Mesenteric fat pad (tissue), 1 donor: ENCODE results near the gene TFAP2A. TPM values are rescaled to one million over a fixed set of nuclear protein-coding genes. Genes with fewer than 3 reads are reported as not detected.

Experiments used
- DNase-seq: peaks from one replicate; pipeline ENCODE4 v3.0.0-alpha.2; 2020; ENCODE audit warnings: low spot score
- long read RNA-seq: library from polyadenylated mRNA; unstranded; transcript quantifications from one replicate; pipeline ENCODE4 v2.0.0, GENCODE V29; 2020
- total RNA-seq: library from RNA; stranded (reverse); fragmentation: NEBNext Ultra II Directional; extraction: Animal tissue kit (Norgen Biotek cat#: 25700); gene quantifications from one replicate; pipeline ENCODE4 v1.2.1, GENCODE V29; 2021
- donor health status: DM: yes; HTN: yes; CAD: no.

The TFAP2A gene
- total RNA-seq: 1.9 TPM
- long read RNA-seq, partial matches to known transcripts: 0 of 2 reads
- long read RNA-seq, other reads (novel, unspliced or antisense): 2 of 2 reads

- no peak for DNase-seq
These were observed at the start of gene TFAP2A for GRCh38 chr6:10414756-10415616. TFAP2A (minus strand) TSS chr6:10415074; CDS start chr6:10414991, 83 bp downstream.

GRCh38 chr6:10463491-10464481 lies 48.9 kb upstream of the TFAP2A start:
- DNase-seq: no peak

- DNase-seq: no peak
These were observed 48.2 kb upstream of the TFAP2A start for GRCh38 chr6:10463040-10463439.

DNA sequence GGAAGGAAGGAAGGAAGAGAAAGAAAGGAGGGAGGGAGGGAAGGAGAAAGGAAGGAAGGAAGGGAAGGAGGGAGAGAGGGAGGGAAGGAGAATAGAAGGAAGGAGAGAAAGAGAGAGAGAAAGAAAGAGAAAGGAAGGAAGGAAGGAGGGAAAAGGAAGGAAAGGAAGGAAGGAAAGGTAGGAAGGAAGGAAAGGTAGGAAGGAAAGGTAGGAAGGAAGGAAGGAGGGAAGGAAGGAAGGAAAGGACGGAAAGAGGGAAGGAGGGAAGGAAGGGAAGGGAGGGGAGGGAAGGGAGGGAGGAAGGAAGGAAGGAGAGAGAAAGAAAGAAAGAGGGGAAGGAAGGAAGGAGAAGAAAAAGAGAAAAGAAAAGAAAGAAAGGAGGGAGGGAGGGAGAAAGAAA lies 47.0 kb upstream of the TFAP2A start:
- DNase-seq: no peak

GRCh38 chr6:10460096-10460495 lies 45.2 kb upstream of the TFAP2A start:
- no peak for DNase-seq

- DNase-seq: no peak
These were observed 43.4 kb upstream of the TFAP2A start for GRCh38 chr6:10458287-10458686.

DNA sequence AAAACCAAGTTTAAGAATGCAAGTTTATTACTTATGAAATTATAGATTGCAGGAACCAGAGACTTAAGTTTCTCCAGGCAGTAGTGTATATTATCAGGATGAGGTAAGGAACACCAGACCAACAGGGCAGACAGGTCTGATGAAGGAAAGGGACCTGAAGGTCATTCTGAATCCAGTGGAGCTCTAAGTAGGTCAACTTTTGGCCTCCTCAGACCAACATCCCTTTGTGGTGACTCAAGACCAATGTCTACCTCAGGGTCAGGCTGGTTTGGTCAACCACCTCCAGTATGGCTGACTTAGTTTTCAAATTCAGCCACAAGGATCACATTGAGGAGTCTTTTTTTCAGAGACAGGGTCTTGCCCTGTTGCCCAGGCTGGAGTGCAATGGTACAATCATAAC lies 38.7 kb upstream of the TFAP2A start:
- DNase-seq: no peak

DNA sequence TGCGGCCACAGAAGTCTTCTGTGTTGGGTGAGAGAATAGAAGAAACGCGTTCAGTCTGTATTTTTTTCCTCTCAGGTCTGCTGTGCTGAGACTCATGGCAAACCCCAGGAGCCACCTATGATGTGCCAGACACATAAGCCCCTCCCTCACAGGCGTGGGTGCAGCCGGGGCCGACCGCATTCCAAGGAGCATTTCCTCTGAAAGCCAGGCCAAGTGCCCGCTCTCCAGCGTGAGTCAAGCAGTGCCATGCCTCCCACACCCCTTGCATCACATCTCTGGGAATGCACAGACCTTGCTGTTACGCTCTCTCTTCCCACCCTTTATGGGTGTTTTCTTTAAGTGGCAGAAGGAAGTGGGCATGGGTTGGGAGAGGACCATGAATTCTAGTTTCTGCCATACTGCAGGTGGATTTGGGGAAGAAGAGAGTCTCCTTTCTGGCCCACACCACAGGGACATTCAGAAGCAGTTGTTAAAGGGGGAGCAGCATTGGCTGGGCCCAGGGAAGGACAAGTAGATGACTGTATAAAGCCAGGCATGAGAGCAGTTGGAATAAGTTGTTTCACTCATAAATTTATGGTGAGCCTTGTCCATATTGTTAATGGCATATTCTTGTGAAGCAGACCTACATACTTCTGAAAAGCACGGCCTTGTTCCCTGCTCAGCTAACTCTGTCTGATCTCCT lies 37.1 kb upstream of the TFAP2A start:
- no peak for DNase-seq

DNA sequence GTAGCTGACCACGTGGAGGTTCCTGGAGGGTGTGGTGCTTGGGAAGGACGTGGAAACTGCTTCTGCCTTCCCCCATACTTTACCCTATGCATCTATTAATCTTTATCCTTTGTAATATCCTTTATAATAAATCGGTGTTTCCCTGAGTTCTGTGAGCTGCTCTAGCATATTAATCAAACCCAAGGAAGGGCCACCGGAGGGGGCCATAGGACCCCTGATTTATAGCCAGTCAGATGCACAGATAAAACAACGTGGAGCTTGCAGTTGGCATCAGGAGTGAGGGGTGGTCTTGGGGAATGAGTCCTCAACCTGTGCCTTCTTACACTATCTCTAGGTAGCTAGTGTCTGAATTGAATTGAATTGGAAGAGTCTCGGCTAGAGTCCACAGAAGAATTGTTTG lies 36.5 kb upstream of the TFAP2A start:
- DNase-seq: no peak

DNA sequence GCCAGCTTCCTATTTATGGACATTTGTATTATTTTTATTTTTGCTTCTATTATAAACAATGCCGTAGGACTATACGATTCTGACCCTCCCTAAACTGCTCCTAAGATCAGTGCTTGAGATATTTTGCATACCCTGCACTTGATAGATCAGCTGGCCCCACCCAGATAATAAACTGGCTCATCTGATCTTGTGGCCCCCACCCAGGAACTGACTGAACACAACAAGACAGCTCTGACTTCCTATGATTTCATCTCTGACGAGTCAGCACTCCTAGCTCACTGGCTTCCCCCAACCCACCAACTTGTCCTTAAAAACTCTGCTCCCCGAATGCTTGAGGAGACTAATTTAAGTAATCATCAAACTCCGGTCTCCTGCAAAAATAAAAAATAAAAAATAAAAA lies 34.9 kb upstream of the TFAP2A start:
- DNase-seq: no peak

GRCh38 chr6:10448096-10448495 lies 33.2 kb upstream of the TFAP2A start:
- DNase-seq: no peak

DNA sequence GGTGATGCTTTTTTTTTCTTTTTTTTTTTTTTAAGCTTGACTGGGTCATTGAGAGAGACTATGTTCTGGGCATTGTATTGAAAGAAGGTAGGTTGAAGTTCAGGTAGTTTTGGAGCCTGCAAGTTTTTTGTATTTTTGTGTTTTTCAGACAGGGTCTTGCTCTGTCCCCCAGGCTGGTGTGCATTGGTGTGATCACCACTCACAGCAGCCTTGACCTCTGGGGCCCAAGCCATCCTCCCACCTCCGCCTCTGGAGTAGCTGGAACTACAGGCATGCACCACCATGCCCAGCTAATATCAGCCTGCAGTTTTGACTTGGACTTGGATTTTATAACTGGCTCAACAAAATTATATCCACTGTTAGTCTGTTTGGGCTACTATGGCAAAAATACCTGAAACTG lies 31.7 kb upstream of the TFAP2A start:
- no peak for DNase-seq

DNA sequence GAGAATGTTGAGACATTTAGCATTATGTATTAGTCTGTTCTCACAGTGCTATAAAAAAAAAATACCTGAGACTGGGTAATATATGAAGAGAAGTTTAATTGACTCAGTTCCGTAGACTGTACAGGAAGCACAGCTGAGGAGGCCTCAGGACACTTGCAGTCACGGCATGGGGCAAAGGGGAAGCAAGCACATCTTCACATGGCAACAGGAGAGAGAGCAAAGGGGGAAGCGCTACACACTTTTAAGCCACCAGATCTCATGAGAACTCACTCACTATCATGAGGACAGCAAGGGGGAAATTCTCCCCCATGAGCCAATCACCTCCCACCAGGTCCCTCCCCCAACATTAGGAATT lies 26.8 kb upstream of the TFAP2A start:
- no peak for DNase-seq

GRCh38 chr6:10441004-10441654 lies 26.3 kb upstream of the TFAP2A start:
- DNase-seq: no peak

DNA sequence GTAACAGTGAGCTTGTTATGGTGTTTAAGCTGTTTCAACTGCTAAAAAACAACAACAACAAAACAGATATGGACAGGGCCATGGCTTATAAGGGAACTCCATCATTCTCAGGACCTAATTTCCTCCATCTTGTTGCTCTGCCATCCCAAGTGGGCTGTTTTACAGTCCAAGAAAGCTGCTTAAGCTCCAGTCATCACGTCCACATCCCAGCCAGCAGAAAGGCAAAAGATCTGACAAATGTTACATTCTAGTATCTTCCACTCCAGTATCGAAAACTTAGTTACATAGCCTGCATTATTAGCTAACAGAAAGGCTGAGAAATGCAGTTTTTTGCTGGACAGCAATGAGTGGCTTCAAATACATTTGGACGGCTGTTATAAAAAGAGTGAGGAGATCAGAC lies 23.0 kb upstream of the TFAP2A start:
- DNase-seq: no peak

DNA sequence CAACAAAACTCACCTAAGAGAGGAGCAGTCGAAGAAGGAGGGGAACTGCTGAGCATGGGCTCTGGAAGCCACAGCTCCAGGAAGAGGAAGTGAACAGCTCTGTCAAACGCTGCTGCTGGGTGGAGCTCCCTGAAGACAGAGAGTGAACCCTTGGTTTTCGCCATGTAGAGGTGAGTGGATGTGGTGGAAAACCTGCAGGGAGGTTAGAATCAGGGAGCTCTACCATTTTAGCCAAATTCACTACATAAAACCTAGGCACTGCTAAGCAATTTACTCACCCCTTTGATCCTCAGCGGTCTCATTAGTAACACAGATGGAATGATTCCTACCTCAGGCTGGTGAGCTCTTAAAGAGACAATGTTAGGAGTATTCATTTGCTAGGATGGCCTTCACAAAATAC lies 19.4 kb upstream of the TFAP2A start:
- DNase-seq: no peak

- DNase-seq: no peak
These were observed 18.4 kb upstream of the TFAP2A start for GRCh38 chr6:10433322-10433721.

- no peak for DNase-seq
These were observed 16.7 kb upstream of the TFAP2A start for GRCh38 chr6:10431423-10432164.

GRCh38 chr6:10429638-10430427 lies 15.0 kb upstream of the TFAP2A start:
- DNase-seq: no peak
